Mesenchymal stem cell (in vitro differentiated cells and primary cell): ENCODE data around the gene METTL6.

Source experiments
- DNase-seq: peaks from one replicate; pipeline ENCODE4 v3.0.0-alpha.2; 2013
- H2AFZ ChIP-seq: one replicate; pipeline ENCODE4 v1.6.1; 2013; ENCODE audit warnings: low read depth, mild to moderate bottlenecking, control low read depth, inconsistent platforms, low read length, moderate library complexity
- H2AK5ac ChIP-seq: 2 replicates; pipeline ENCODE4 v1.6.1; 2013; ENCODE audit warnings: low read length, moderate library complexity, mild to moderate bottlenecking, inconsistent platforms; ENCODE audit not compliant: severe bottlenecking
- H2BK120ac ChIP-seq: one replicate; pipeline ENCODE4 v1.6.1; 2013; ENCODE audit warnings: low read depth, mild to moderate bottlenecking, inconsistent platforms, low read length, moderate library complexity
- H2BK12ac ChIP-seq, 2 experiments: one replicate each; pipeline ENCODE4 v1.6.1; 2013; ENCODE audit warnings: inconsistent platforms in 2 of 2, low read length in 2 of 2, mild to moderate bottlenecking in 2 of 2, moderate library complexity in 2 of 2, control low read depth in 1 of 2
- H2BK15ac ChIP-seq: one replicate; pipeline ENCODE4 v1.6.1; 2013; ENCODE audit warnings: mild to moderate bottlenecking, low read depth, inconsistent platforms; ENCODE audit not compliant: poor library complexity, severe bottlenecking
- H2BK5ac ChIP-seq: 2 replicates; pipeline ENCODE4 v1.6.1; 2013; ENCODE audit warnings: low read depth, mild to moderate bottlenecking, low read length, control low read depth, inconsistent platforms; ENCODE audit not compliant: poor library complexity, severe bottlenecking
- H3K14ac ChIP-seq, 2 experiments: one replicate each; pipeline ENCODE4 v1.6.1; 2013; ENCODE audit warnings: inconsistent platforms in 2 of 2, low read length in 2 of 2, control low read depth in 1 of 2, mild to moderate bottlenecking in 1 of 2, moderate library complexity in 1 of 2
- H3K18ac ChIP-seq, 2 experiments: one replicate each; pipeline ENCODE4 v1.6.1; 2013; ENCODE audit warnings: inconsistent platforms in 2 of 2, low read length in 2 of 2, control low read depth in 1 of 2, low read depth in 1 of 2, mild to moderate bottlenecking in 1 of 2
- H3K23ac ChIP-seq, 2 experiments: one replicate each; pipeline ENCODE4 v1.6.1; 2013; ENCODE audit warnings: inconsistent platforms in 2 of 2, low read length in 2 of 2, mild to moderate bottlenecking in 2 of 2, moderate library complexity in 2 of 2, control low read depth in 1 of 2
- H3K27ac ChIP-seq: 2 replicates; pipeline ENCODE4 v1.5.1; 2013; ENCODE audit warnings: mild to moderate bottlenecking, moderate library complexity, low read length, control low read depth, inconsistent platforms; ENCODE audit not compliant: poor library complexity, severe bottlenecking
- H3K27me3 ChIP-seq, 2 experiments: 2 replicates each; pipeline versions ENCODE4 v1.6.1 to v1.7.0; 2013; ENCODE audit warnings: low read length in 2 of 2, mild to moderate bottlenecking in 2 of 2, moderate library complexity in 2 of 2, control low read depth in 1 of 2, inconsistent platforms in 1 of 2; ENCODE audit not compliant: control insufficient read depth in 1 of 2, insufficient read depth in 1 of 2
- H3K36me3 ChIP-seq, 2 experiments: 2 replicates each; pipeline versions ENCODE4 v1.6.1 to v1.7.0; 2013; ENCODE audit warnings: low read length in 2 of 2, control low read depth in 1 of 2, inconsistent platforms in 1 of 2, low read depth in 1 of 2, mild to moderate bottlenecking in 1 of 2; ENCODE audit not compliant: insufficient read depth in 2 of 2, control insufficient read depth in 1 of 2
- H3K4ac ChIP-seq, 2 experiments: one replicate each; pipeline ENCODE4 v1.6.1; 2013; ENCODE audit warnings: inconsistent platforms in 2 of 2, low read length in 2 of 2, mild to moderate bottlenecking in 2 of 2, moderate library complexity in 2 of 2, control low read depth in 1 of 2, low read depth in 1 of 2
- H3K4me1 ChIP-seq: 2 replicates; pipeline ENCODE4 v1.6.1; 2013; ENCODE audit warnings: low read depth, low read length, control low read depth; ENCODE audit not compliant: control insufficient read depth, insufficient read depth
- H3K4me2 ChIP-seq: 2 replicates; pipeline ENCODE4 v1.6.1; 2013; ENCODE audit warnings: low read length, mild to moderate bottlenecking, inconsistent platforms; ENCODE audit not compliant: poor library complexity, severe bottlenecking
- H3K4me3 ChIP-seq, 2 experiments: 2 replicates each; pipeline versions ENCODE4 v1.5.1 to v1.7.0; 2013; ENCODE audit warnings: low read length in 2 of 2, mild to moderate bottlenecking in 2 of 2, control low read depth in 1 of 2, low read depth in 1 of 2; ENCODE audit not compliant: insufficient read depth in 1 of 2
- H3K79me1 ChIP-seq: replicated peaks from 2 replicates; pipeline ENCODE4 v1.6.1; 2013; ENCODE audit warnings: mild to moderate bottlenecking, control low read depth, low read length, inconsistent platforms; ENCODE audit not compliant: poor library complexity, severe bottlenecking
- H3K9ac ChIP-seq: 2 replicates; pipeline ENCODE4 v1.7.0; 2013; ENCODE audit warnings: mild to moderate bottlenecking, low read length, moderate library complexity
- H3K9me3 ChIP-seq: 2 replicates; pipeline ENCODE4 v1.7.0; 2013; ENCODE audit warnings: mild to moderate bottlenecking, low read length; ENCODE audit not compliant: control insufficient read depth
- H4K8ac ChIP-seq: one replicate; pipeline ENCODE4 v1.6.1; 2013; ENCODE audit warnings: inconsistent platforms, mild to moderate bottlenecking, low read length, moderate library complexity
- H4K91ac ChIP-seq: one replicate; pipeline ENCODE4 v1.6.1; 2013; ENCODE audit warnings: mild to moderate bottlenecking, low read length, inconsistent platforms
- WGBS: methylation state at CpG from one replicate; pipeline ENCODE4 v1.1.7; 2013; ENCODE audit warnings: mixed read lengths; 5-methylcytosine and 5-hydroxymethylcytosine counted together

METTL6 gene

DNA sequence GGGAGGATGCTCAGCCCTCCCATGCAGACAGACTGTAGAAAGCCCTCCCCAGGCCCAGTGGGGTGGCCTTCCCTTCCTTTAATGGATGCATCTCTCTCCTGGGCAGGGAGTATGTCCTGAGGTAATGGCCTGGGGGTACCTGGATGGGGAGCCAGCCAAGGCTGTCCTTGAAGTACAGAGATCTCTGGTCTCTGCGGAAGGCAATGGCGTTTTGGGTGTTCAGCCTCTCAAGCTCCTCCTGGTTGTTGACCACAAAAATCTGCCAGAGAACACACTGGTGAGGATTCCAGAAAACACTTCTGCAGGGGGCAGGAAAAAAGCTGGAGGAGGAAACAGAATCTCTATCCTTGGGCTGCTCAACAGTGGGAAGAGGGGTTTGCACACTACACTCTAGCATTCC, 29.0 kb upstream of the METTL6 start:
- Histone ChIP-seq H3K23ac (no peak overlapping the region), H3K79me1 (no peaks in the 10 kb centered on the region), H3K4me2 (no peak overlapping the region), H2AK5ac (no peak overlapping the region), H3K4ac (no peak overlapping the region), H3K4me3 (no peak overlapping the region), H4K91ac (no peak overlapping the region), H3K27me3 (no peaks in the 10 kb centered on the region), H2BK120ac (no peak overlapping the region), H4K8ac (no peak overlapping the region), H3K18ac (no peak overlapping the region), H3K36me3 (peaks cover 8 to 13% of the 10 kb centered on the region in 2 experiments), H2BK12ac (no peak overlapping the region), H3K14ac (no peak overlapping the region), H3K9ac (no peak overlapping the region), H2BK15ac (no peak overlapping the region), H3K27ac (no peak overlapping the region), H3K4me1 (no peaks in the 10 kb centered on the region), H2BK5ac (no peak overlapping the region), H3K9me3 (no peaks in the 10 kb centered on the region), H2AFZ (no peak overlapping the region)
- WGBS: 100% methylated on average over 2 of the region's 2 CpGs
- DNase-seq: no peak

- H2AFZ ChIP-seq: no peak overlapping the region
- no peak overlapping the region for H3K9ac ChIP-seq
- no peaks in the 10 kb centered on the region for H3K79me1 ChIP-seq
- no peak overlapping the region for H2BK5ac ChIP-seq
- no peak overlapping the region for H4K8ac ChIP-seq
- H3K4me2 ChIP-seq: no peak overlapping the region
- H3K4me3 ChIP-seq: no peak overlapping the region
- H2AK5ac ChIP-seq: no peak overlapping the region
- WGBS: 94% methylated on average over 7 of the region's 7 CpGs
- no peak overlapping the region for H4K91ac ChIP-seq
- no peak for DNase-seq
- no peak overlapping the region for H3K4ac ChIP-seq
- no peak overlapping the region for H3K18ac ChIP-seq
- no peaks in the 10 kb centered on the region for H3K9me3 ChIP-seq
- H2BK120ac ChIP-seq: no peak overlapping the region
- no peak overlapping the region for H2BK15ac ChIP-seq
- H3K27me3 ChIP-seq: no peaks in the 10 kb centered on the region
- no peak overlapping the region for H3K23ac ChIP-seq
- H3K14ac ChIP-seq: no peak overlapping the region
- H3K4me1 ChIP-seq: no peaks in the 10 kb centered on the region
- no peak overlapping the region for H3K27ac ChIP-seq
- peaks cover 8 to 19% of the 10 kb centered on the region in 2 experiments for H3K36me3 ChIP-seq
- no peak overlapping the region for H2BK12ac ChIP-seq
Observed at GRCh38 chr3:15455756-15456155, 28.4 kb upstream of the METTL6 start.

- Histone ChIP-seq H3K9me3 (no peaks in the 10 kb centered on the region), H3K4me2 (no peak overlapping the region), H3K27ac (no peak overlapping the region), H3K23ac (no peak overlapping the region), H2BK120ac (no peak overlapping the region), H2BK12ac (no peak overlapping the region), H2BK15ac (no peak overlapping the region), H2BK5ac (no peak overlapping the region), H3K27me3 (no peaks in the 10 kb centered on the region), H3K36me3 (peaks cover 8 to 26% of the 10 kb centered on the region in 2 experiments), H2AK5ac (no peak overlapping the region), H3K79me1 (no peaks in the 10 kb centered on the region), H3K4ac (no peak overlapping the region), H3K4me1 (no peaks in the 10 kb centered on the region), H4K8ac (no peak overlapping the region), H3K14ac (no peak overlapping the region), H3K4me3 (no peak overlapping the region), H3K18ac (no peak overlapping the region), H2AFZ (no peak overlapping the region), H4K91ac (no peak overlapping the region), H3K9ac (no peak overlapping the region)
- DNase-seq: no peak
Observed at GRCh38 chr3:15454965-15455364, 27.6 kb upstream of the METTL6 start.

DNA sequence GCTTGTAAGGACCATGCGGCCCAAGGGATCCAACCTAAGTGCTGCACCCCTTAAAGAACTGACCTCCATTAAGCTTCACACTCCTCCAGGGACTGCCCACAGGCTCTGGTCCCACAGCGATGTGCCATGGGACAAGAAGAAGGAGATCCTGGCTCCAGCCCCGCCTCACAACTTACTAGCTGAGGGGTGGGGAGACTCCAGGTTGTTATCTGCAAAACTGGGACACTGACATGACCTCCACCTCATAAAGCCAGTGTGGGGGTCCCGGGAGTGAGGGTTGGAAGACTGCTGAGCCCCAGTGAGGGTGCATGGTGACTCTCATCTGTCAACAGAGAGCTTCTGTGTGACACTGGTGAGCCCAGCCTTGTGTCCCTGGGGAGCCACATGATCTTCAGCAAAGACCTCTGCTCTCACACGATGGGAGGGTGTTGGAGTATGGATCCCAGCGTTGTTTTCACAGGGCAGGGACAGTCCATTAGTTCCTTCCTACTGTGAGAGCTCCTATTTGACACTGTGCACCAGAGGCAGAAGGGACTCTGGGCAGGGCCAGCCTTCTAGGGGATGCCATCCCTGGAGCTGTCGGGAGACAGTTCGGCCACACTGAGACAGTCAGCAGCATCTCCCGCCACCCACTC, 26.8 kb upstream of the METTL6 start:
- DNase-seq: no peak
- Histone ChIP-seq H3K23ac (no peak overlapping the region), H4K8ac (no peak overlapping the region), H3K14ac (no peak overlapping the region), H3K36me3 (peaks cover 11 to 34% of the 10 kb centered on the region in 2 experiments), H3K27me3 (no peaks in the 10 kb centered on the region), H3K9me3 (no peaks in the 10 kb centered on the region), H2AK5ac (no peak overlapping the region), H2BK5ac (no peak overlapping the region), H3K79me1 (no peaks in the 10 kb centered on the region), H3K4me3 (no peak overlapping the region), H3K4me1 (no peaks in the 10 kb centered on the region), H3K27ac (no peak overlapping the region), H3K18ac (no peak overlapping the region), H2AFZ (no peak overlapping the region), H3K9ac (no peak overlapping the region), H4K91ac (no peak overlapping the region), H2BK12ac (no peak overlapping the region), H2BK120ac (no peak overlapping the region), H3K4me2 (no peak overlapping the region), H3K4ac (peak overlapping the region in 1 of 2 experiments; percentile 6), H2BK15ac (no peak overlapping the region)
- 79% methylated on average over 9 of the region's 9 CpGs for WGBS
